OCI-LY3 (cell line): Measurements from ENCODE around the gene CRYGN.

Experiments used
- EZH2phosphoT487 ChIP-seq: fragments of 200-600 bp; shearing (Covaris generic); IDR thresholded peaks from 2 replicates; pipeline ENCODE4 v1.6.1; 2018; ENCODE audit warnings: antibody characterized with exemption, mixed run types, low read depth
- TF ChIP-seq, protein P1 (sequence below): fragments of 200-600, 300-600 bp; sonication (generic); IDR thresholded peaks from 2 replicates; pipeline ENCODE4 v1.5.1; 2014; ENCODE audit warnings: antibody characterized with exemption, low read length, low read depth

DNA sequence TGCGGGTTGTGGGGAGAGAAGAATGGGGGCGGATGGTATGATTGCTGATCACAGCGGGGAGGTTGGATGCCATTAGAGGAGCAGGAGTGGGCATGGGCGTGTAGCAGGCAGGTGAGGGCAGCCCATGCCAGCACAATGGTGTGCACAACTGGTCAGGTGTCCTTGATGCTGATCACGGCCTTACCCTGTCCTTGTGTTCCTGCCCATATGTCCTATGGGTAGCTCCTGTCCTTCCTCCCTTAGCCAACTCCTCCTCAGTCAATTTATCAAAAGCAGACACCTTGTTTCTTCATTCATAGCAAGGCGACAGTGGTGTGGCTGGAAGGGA is 60.8 kb downstream of the CRYGN start:
- TF ChIP-seq, protein P1, sequence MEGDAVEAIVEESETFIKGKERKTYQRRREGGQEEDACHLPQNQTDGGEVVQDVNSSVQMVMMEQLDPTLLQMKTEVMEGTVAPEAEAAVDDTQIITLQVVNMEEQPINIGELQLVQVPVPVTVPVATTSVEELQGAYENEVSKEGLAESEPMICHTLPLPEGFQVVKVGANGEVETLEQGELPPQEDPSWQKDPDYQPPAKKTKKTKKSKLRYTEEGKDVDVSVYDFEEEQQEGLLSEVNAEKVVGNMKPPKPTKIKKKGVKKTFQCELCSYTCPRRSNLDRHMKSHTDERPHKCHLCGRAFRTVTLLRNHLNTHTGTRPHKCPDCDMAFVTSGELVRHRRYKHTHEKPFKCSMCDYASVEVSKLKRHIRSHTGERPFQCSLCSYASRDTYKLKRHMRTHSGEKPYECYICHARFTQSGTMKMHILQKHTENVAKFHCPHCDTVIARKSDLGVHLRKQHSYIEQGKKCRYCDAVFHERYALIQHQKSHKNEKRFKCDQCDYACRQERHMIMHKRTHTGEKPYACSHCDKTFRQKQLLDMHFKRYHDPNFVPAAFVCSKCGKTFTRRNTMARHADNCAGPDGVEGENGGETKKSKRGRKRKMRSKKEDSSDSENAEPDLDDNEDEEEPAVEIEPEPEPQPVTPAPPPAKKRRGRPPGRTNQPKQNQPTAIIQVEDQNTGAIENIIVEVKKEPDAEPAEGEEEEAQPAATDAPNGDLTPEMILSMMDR: no peak
- TF ChIP-seq EZH2phosphoT487: no peak
